NCI-H2196 (cell line): ENCODE data around the gene CBX7.

ENCODE experiments used
- DNase-seq: peaks from one replicate; lab custom pipeline; 2025; ENCODE audit not compliant: unreplicated experiment; lab: John Stamatoyannopoulos, UW

Gene CBX7

GRCh38 chr22:39148026-39148726 is 4.3 kb downstream of the CBX7 start:
- no peak for DNase-seq

- no peak for DNase-seq
Measured at GRCh38 chr22:39147335-39148025, 5.0 kb downstream of the CBX7 start.

- no peak for DNase-seq
Measured at GRCh38 chr22:39146256-39147101, 6.0 kb downstream of the CBX7 start.

- DNase-seq: no peak
Measured at GRCh38 chr22:39144101-39144767, 8.2 kb downstream of the CBX7 start.

- no peak for DNase-seq
Measured at GRCh38 chr22:39142088-39142680, 10.3 kb downstream of the CBX7 start.

GRCh38 chr22:39139933-39140332 is 12.5 kb downstream of the CBX7 start:
- DNase-seq: no peak

GRCh38 chr22:39138357-39138997 is 14.0 kb downstream of the CBX7 start:
- no peak for DNase-seq

- no peak for DNase-seq
Measured at GRCh38 chr22:39136317-39136716, 16.2 kb downstream of the CBX7 start.

GRCh38 chr22:39135092-39135896 is 17.2 kb downstream of the CBX7 start:
- peak; percentile 3 for DNase-seq

- DNase-seq: no peak
Measured at GRCh38 chr22:39134366-39135091, 18.0 kb downstream of the CBX7 start.

GRCh38 chr22:39133871-39134270 is 18.6 kb downstream of the CBX7 start:
- no peak for DNase-seq

GRCh38 chr22:39132871-39133524 is 19.5 kb downstream of the CBX7 start:
- no peak for DNase-seq

- DNase-seq: no peak
Measured at GRCh38 chr22:39132281-39132680, 20.2 kb downstream of the CBX7 start.

GRCh38 chr22:39130892-39131855 is 21.3 kb downstream of the CBX7 start:
- no peak for DNase-seq

GRCh38 chr22:39130152-39130704 is 22.3 kb downstream of the CBX7 start:
- DNase-seq: no peak

GRCh38 chr22:39129746-39130145 is 22.7 kb downstream of the CBX7 start:
- no peak for DNase-seq

GRCh38 chr22:39129081-39129480 is 23.4 kb downstream of the CBX7 start:
- no peak for DNase-seq
